ENCODE results near the gene FER. TPM values are rescaled to one million over a fixed set of nuclear protein-coding genes. Genes with fewer than 3 reads are reported as not detected.

The FER gene
- total and polyA plus RNA-seq, 2 of the 8 experiments (the other 6 are each of a cell fraction or from before 2014, with no cell fraction given): 1.3 to 15.8 TPM

DNA sequence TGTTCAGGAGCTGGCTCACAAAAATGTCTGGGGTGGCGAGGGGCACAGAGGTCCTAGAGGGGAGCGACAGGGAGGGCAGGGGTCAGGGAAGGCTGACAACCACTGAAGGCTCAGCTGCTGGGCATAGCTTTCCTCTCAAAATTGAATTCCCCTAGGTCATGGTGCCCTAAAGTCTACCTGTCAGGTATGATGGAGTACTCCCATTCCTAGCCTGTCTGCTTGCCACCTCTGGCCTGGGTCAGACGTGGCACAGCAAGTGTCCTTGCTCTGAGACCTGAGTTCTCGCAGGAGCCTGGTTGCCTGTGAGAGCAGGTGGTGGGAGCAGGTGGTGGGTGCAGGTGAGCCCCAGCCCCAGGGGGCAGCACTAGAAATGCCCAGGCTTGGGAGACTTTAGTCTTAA is 486.7 kb downstream of the FER start (continued):
- TF ChIP-seq, protein P1, sequence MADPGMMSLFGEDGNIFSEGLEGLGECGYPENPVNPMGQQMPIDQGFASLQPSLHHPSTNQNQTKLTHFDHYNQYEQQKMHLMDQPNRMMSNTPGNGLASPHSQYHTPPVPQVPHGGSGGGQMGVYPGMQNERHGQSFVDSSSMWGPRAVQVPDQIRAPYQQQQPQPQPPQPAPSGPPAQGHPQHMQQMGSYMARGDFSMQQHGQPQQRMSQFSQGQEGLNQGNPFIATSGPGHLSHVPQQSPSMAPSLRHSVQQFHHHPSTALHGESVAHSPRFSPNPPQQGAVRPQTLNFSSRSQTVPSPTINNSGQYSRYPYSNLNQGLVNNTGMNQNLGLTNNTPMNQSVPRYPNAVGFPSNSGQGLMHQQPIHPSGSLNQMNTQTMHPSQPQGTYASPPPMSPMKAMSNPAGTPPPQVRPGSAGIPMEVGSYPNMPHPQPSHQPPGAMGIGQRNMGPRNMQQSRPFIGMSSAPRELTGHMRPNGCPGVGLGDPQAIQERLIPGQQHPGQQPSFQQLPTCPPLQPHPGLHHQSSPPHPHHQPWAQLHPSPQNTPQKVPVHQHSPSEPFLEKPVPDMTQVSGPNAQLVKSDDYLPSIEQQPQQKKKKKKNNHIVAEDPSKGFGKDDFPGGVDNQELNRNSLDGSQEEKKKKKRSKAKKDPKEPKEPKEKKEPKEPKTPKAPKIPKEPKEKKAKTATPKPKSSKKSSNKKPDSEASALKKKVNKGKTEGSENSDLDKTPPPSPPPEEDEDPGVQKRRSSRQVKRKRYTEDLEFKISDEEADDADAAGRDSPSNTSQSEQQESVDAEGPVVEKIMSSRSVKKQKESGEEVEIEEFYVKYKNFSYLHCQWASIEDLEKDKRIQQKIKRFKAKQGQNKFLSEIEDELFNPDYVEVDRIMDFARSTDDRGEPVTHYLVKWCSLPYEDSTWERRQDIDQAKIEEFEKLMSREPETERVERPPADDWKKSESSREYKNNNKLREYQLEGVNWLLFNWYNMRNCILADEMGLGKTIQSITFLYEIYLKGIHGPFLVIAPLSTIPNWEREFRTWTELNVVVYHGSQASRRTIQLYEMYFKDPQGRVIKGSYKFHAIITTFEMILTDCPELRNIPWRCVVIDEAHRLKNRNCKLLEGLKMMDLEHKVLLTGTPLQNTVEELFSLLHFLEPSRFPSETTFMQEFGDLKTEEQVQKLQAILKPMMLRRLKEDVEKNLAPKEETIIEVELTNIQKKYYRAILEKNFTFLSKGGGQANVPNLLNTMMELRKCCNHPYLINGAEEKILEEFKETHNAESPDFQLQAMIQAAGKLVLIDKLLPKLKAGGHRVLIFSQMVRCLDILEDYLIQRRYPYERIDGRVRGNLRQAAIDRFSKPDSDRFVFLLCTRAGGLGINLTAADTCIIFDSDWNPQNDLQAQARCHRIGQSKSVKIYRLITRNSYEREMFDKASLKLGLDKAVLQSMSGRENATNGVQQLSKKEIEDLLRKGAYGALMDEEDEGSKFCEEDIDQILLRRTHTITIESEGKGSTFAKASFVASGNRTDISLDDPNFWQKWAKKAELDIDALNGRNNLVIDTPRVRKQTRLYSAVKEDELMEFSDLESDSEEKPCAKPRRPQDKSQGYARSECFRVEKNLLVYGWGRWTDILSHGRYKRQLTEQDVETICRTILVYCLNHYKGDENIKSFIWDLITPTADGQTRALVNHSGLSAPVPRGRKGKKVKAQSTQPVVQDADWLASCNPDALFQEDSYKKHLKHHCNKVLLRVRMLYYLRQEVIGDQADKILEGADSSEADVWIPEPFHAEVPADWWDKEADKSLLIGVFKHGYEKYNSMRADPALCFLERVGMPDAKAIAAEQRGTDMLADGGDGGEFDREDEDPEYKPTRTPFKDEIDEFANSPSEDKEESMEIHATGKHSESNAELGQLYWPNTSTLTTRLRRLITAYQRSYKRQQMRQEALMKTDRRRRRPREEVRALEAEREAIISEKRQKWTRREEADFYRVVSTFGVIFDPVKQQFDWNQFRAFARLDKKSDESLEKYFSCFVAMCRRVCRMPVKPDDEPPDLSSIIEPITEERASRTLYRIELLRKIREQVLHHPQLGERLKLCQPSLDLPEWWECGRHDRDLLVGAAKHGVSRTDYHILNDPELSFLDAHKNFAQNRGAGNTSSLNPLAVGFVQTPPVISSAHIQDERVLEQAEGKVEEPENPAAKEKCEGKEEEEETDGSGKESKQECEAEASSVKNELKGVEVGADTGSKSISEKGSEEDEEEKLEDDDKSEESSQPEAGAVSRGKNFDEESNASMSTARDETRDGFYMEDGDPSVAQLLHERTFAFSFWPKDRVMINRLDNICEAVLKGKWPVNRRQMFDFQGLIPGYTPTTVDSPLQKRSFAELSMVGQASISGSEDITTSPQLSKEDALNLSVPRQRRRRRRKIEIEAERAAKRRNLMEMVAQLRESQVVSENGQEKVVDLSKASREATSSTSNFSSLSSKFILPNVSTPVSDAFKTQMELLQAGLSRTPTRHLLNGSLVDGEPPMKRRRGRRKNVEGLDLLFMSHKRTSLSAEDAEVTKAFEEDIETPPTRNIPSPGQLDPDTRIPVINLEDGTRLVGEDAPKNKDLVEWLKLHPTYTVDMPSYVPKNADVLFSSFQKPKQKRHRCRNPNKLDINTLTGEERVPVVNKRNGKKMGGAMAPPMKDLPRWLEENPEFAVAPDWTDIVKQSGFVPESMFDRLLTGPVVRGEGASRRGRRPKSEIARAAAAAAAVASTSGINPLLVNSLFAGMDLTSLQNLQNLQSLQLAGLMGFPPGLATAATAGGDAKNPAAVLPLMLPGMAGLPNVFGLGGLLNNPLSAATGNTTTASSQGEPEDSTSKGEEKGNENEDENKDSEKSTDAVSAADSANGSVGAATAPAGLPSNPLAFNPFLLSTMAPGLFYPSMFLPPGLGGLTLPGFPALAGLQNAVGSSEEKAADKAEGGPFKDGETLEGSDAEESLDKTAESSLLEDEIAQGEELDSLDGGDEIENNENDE (IDR thresholded peaks at IDR 0.05; ENCODE audit: insufficient replicate concordance, low read length): no peak
- TF ChIP-seq RXRA (IDR thresholded peaks at IDR 0.05; ENCODE audit: insufficient read depth, low read depth, low read length) (no peak), POU5F1 (IDR thresholded peaks at IDR 0.05; ENCODE audit: low read depth, low read length) (no peak)
- TF ChIP-seq, protein P2, sequence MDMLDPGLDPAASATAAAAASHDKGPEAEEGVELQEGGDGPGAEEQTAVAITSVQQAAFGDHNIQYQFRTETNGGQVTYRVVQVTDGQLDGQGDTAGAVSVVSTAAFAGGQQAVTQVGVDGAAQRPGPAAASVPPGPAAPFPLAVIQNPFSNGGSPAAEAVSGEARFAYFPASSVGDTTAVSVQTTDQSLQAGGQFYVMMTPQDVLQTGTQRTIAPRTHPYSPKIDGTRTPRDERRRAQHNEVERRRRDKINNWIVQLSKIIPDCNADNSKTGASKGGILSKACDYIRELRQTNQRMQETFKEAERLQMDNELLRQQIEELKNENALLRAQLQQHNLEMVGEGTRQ (IDR thresholded peaks at IDR 0.05; ENCODE audit: low read length): no peak
